Measurements from ENCODE around the gene CPXM2. TPM values are rescaled to one million over a fixed set of nuclear protein-coding genes. Genes with fewer than 3 reads are reported as not detected.

CPXM2 gene
- total RNA-seq, 2 experiments from 2014 or later: not detected

DNA sequence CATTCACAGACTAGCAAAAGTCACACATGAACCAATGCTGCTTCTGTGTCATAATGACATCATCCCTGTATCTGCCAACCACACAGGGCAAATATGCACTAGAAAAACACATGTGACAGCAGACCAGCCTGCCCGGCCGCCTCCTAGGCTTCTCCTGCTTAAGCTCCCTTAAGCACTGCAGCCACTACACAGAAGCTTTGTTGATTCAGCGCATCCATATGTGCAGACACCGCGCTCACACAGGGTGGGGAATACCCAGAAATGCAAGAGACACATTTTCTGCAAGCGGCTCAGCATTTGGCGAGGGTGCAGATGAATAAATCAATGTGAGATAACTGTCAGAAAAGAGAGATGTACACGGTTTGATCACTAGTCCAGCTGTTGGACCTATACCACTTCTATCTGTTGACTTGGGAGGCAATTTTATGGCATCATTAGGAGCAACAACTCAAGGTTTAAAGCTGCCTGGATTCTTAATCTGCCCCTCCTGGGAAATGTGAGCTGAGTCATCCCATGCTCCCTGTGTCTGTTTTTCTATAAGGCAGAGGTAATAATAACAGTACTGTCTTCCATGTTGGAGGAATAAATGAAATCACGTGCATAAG lies 33.4 kb downstream of the CPXM2 start:
- no peak for DNase-seq (ENCODE audit: low spot score)
- no peaks in the 10 kb centered on the region for H4K20me1 ChIP-seq (ENCODE audit: insufficient read depth, low read length)
- intact Hi-C loops (cut with micrococcal nuclease; ENCODE audit: unreplicated experiment): no loop called here
- no peak overlapping the region for H3K4me2 ChIP-seq (ENCODE audit: low read length)
- TF ChIP-seq EZH2phosphoT487 (IDR thresholded peaks at IDR 0.05; ENCODE audit: borderline replicate concordance, low read depth, low read length): no peak
- TF ChIP-seq, protein P1, sequence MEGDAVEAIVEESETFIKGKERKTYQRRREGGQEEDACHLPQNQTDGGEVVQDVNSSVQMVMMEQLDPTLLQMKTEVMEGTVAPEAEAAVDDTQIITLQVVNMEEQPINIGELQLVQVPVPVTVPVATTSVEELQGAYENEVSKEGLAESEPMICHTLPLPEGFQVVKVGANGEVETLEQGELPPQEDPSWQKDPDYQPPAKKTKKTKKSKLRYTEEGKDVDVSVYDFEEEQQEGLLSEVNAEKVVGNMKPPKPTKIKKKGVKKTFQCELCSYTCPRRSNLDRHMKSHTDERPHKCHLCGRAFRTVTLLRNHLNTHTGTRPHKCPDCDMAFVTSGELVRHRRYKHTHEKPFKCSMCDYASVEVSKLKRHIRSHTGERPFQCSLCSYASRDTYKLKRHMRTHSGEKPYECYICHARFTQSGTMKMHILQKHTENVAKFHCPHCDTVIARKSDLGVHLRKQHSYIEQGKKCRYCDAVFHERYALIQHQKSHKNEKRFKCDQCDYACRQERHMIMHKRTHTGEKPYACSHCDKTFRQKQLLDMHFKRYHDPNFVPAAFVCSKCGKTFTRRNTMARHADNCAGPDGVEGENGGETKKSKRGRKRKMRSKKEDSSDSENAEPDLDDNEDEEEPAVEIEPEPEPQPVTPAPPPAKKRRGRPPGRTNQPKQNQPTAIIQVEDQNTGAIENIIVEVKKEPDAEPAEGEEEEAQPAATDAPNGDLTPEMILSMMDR (conservative IDR thresholded peaks at IDR 0.05; ENCODE audit: low read length): no peak
- H3K36me3 ChIP-seq (ENCODE audit: insufficient read depth, low read length): no peaks in the 10 kb centered on the region
- H3K79me2 ChIP-seq (ENCODE audit: insufficient read depth, low read depth, low read length): no peaks in the 10 kb centered on the region
- no peak overlapping the region for H3K4me3 ChIP-seq (ENCODE audit: low read depth, low read length, poor library complexity, severe bottlenecking)
- BruUV-seq (replicated peaks): no TSS peak
- ChIA-PET CTCF (ENCODE audit: unreplicated experiment) (no interaction called here), POLR2A (interaction anchor here (1.0 kb wide), 1 partner anchor 12 kb away, joined by 3 read pairs; no protein-coding TSS in a partner anchor)
- no peaks in the 10 kb centered on the region for H3K9me2 ChIP-seq (ENCODE audit: insufficient read depth, low read length)
- no peak overlapping the region for H3K27ac ChIP-seq (ENCODE audit: low read depth, low read length, poor library complexity, severe bottlenecking)
- H2AFZ ChIP-seq (ENCODE audit: low read length): no peak overlapping the region
- H3K4me1 ChIP-seq (ENCODE audit: insufficient read depth, low read length, poor library complexity, severe bottlenecking): no peaks in the 10 kb centered on the region
- H3K9me3 ChIP-seq (ENCODE audit: low read length): no peaks in the 10 kb centered on the region

DNA sequence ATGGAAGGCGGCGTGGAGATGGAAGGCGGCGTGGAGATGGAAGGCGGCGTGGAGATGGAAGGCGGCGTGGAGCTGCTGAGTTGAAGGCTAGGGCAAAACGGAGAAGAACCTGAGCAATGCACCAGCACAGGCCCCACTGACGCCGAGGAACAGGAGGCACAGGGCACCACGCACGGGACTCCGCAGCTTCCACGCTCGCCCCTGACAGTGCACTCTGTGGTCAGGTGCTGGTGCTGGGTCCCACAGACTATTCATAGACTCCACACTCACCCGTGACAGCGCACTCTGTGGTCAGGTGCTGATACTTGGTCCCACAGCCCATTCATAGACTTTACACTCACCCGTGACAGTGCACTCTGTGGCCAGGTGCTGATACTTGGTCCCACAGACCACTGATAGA lies 34.0 kb downstream of the CPXM2 start:
- CTCF ChIA-PET (ENCODE audit: unreplicated experiment): no interaction called here
- no TSS peak for BruUV-seq (replicated peaks)

More for the DNA sequence above, 34.0 kb downstream of the CPXM2 start:
- no peaks in the 10 kb centered on the region for H4K20me1 ChIP-seq (ENCODE audit: insufficient read depth, low read length)
- no peak for DNase-seq (ENCODE audit: low spot score)
- no peak overlapping the region for H3K4me3 ChIP-seq (ENCODE audit: low read depth, low read length, poor library complexity, severe bottlenecking)
- no peaks in the 10 kb centered on the region for H3K9me3 ChIP-seq (ENCODE audit: low read length)
- H3K36me3 ChIP-seq (ENCODE audit: insufficient read depth, low read length): no peaks in the 10 kb centered on the region
- H3K4me2 ChIP-seq (ENCODE audit: low read length): no peak overlapping the region
- no peaks in the 10 kb centered on the region for H3K79me2 ChIP-seq (ENCODE audit: insufficient read depth, low read depth, low read length)
- no peak overlapping the region for H2AFZ ChIP-seq (ENCODE audit: low read length)
- no peaks in the 10 kb centered on the region for H3K4me1 ChIP-seq (ENCODE audit: insufficient read depth, low read length, poor library complexity, severe bottlenecking)
- TF ChIP-seq, protein P1 (conservative IDR thresholded peaks at IDR 0.05; ENCODE audit: low read length): no peak
- TF ChIP-seq EZH2phosphoT487 (IDR thresholded peaks at IDR 0.05; ENCODE audit: borderline replicate concordance, low read depth, low read length): no peak
- POLR2A ChIA-PET: interaction anchor here (0.5 kb wide), 1 partner anchor 12 kb away, joined by 3 read pairs; no protein-coding TSS in a partner anchor
- no peak overlapping the region for H3K27ac ChIP-seq (ENCODE audit: low read depth, low read length, poor library complexity, severe bottlenecking)
- no peaks in the 10 kb centered on the region for H3K9me2 ChIP-seq (ENCODE audit: insufficient read depth, low read length)
- intact Hi-C loops (cut with micrococcal nuclease; ENCODE audit: unreplicated experiment): no loop called here

Measured in OCI-LY7 (cell line).